Breast epithelium (tissue), 4 donors: ENCODE measurements around the gene TMEM218. TPM values are rescaled to one million over a fixed set of nuclear protein-coding genes. Genes with fewer than 3 reads are reported as not detected.

Source experiments
- DNase-seq, 2 donors: peaks; one replicate each; pipeline ENCODE4 v3.0.0-alpha.2; 2019; ENCODE audit warnings: low spot score in 2 of 2
- H3K27ac ChIP-seq, 2 donors: fragments of 200-600 bp; sonication (generic) in 1 of 2; one replicate each; pipeline ENCODE4 v1.5.1; 2016 to 2019; ENCODE audit warnings: mild to moderate bottlenecking in 1 of 2
- H3K27me3 ChIP-seq, 2 donors: fragments of 200-600 bp; sonication (generic) in 1 of 2; one replicate each; pipeline versions ENCODE4 v1.5.1 to v1.6.0; 2017 to 2019; ENCODE audit warnings: control low read depth in 1 of 2, mild to moderate bottlenecking in 1 of 2
- H3K36me3 ChIP-seq: fragments of 200-600 bp; one replicate; pipeline ENCODE4 v1.5.1; 2019
- H3K4me1 ChIP-seq, 2 donors: fragments of 200-600 bp; sonication (generic); one replicate each; pipeline ENCODE4 v1.5.1; 2016 to 2019; ENCODE audit warnings: control low read depth in 1 of 2
- H3K4me3 ChIP-seq, 3 donors: fragments of 200-600 bp; sonication (generic); 1 replicate in 2 of 3; 2 replicates in 1 of 3; pipeline ENCODE4 v1.5.1; 2016 to 2019; ENCODE audit warnings: mild to moderate bottlenecking in 3 of 3, moderate library complexity in 2 of 3
- H3K9me3 ChIP-seq, 2 donors: fragments of 200-600 bp; sonication (generic) in 1 of 2; one replicate each; pipeline ENCODE4 v1.5.1; 2016 to 2019; ENCODE audit warnings: control low read depth in 1 of 2
- POLR2A ChIP-seq: fragments of 450-650 bp; IDR thresholded peaks from one replicate; pipeline ENCODE4 v1.6.1; 2016; ENCODE audit warnings: antibody characterized with exemption, mild to moderate bottlenecking, moderate library complexity
- POLR2AphosphoS5 ChIP-seq, 3 donors: sonication (generic); formaldehyde crosslinking; IDR thresholded peaks; one replicate each; pipeline ENCODE4 v1.6.1; 2017; ENCODE audit warnings: antibody characterized with exemption in 3 of 3
- intact Hi-C: fragments of 100-400 bp; cut with DNase I; formaldehyde crosslinking; loops from one replicate; pipeline ENCODE4 v1.15.1; 2023; ENCODE audit warnings: low total_unique reads
- total RNA-seq, 3 donors: library from RNA; depleted of rRNA; stranded (reverse); fragments of >200 nt; gene quantifications; one replicate each; pipeline ENCODE4 v1.1.0, GENCODE V29; 2016
- TF ChIP-seq, protein P1 (sequence below), 3 donors: fragments of 450-650 bp; IDR thresholded peaks; one replicate each; pipeline ENCODE4 v1.5.1; 2016 to 2017; ENCODE audit warnings: antibody characterized with exemption in 3 of 3, mild to moderate bottlenecking in 3 of 3, moderate library complexity in 3 of 3

Gene TMEM218
- total RNA-seq, 3 donors from 2014 or later: 20.6 to 26.2 (median 22.4) TPM

DNA sequence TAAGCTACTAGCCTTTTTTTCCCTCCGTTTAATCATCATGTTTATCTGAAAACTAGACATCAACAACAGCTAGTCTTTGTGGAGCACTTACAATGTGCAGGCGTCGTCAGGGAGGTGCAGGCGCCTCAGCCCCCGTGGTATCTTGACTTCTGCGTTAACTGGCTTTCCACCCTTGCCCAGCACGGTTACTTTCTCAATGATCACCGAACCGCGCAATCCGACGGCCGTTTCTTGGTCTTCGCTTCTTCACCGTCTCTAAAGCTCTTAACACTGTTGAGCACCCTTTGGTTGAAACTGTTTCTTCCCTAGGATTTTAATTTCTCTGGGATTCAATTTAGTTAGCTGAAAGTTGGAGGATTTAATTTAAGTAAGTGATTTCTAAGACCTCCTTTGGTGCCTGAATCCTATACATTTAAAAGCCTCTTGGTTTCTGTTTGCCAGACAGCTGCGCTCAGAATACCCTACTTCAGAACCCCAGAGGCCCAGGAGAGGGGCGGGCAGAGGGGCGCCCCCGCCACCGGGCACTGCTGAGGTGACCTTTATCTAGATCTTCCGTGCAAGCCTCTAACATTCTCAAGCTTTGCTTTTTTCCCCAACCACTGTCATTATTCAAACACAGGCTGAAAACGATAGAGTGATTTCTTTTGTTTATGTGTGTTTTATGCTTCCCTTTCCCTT is 18.0 kb upstream of the TMEM218 start:
- no peak for DNase-seq
- Histone ChIP-seq H3K27ac (no peak overlapping the region), H3K36me3 (no peaks in the 10 kb centered on the region), H3K4me3 (no peak overlapping the region), H3K9me3 (no peaks in the 10 kb centered on the region), H3K4me1 (no peaks in the 10 kb centered on the region), H3K27me3 (peaks cover 0 to 8% of the 10 kb centered on the region in 2 donors)
- TF ChIP-seq, protein P1, sequence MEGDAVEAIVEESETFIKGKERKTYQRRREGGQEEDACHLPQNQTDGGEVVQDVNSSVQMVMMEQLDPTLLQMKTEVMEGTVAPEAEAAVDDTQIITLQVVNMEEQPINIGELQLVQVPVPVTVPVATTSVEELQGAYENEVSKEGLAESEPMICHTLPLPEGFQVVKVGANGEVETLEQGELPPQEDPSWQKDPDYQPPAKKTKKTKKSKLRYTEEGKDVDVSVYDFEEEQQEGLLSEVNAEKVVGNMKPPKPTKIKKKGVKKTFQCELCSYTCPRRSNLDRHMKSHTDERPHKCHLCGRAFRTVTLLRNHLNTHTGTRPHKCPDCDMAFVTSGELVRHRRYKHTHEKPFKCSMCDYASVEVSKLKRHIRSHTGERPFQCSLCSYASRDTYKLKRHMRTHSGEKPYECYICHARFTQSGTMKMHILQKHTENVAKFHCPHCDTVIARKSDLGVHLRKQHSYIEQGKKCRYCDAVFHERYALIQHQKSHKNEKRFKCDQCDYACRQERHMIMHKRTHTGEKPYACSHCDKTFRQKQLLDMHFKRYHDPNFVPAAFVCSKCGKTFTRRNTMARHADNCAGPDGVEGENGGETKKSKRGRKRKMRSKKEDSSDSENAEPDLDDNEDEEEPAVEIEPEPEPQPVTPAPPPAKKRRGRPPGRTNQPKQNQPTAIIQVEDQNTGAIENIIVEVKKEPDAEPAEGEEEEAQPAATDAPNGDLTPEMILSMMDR (IDR thresholded peaks at IDR 0.05): no peak
- TF ChIP-seq POLR2AphosphoS5 (IDR thresholded peaks at IDR 0.05) (no peak), POLR2A (no peak)
- intact Hi-C loops: no loop called here

DNA sequence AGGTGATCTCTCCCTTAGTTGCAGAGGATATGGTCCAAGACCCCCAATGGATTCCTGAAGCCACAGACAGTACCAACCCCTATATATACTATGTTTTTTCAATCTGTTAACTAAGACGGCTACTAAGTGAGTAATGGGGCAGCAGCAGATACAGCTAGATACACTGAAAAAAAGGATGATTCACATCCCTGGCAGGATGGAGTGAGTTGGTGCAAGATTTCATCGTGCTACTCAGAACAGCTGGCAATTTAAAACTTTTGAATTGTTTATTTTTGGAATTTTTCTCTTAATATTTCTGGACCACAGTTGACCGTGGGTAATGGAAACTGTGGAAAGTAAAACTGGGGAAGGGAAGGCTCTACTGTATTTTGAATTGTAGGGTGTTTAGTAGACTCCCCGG is 17.0 kb upstream of the TMEM218 start:
- Histone ChIP-seq H3K27ac (no peak overlapping the region), H3K36me3 (no peaks in the 10 kb centered on the region), H3K9me3 (no peaks in the 10 kb centered on the region), H3K4me3 (no peak overlapping the region), H3K27me3 (peaks cover 0 to 4% of the 10 kb centered on the region in 2 donors), H3K4me1 (no peaks in the 10 kb centered on the region)
- DNase-seq: no peak
- TF ChIP-seq POLR2AphosphoS5 (IDR thresholded peaks at IDR 0.05) (no peak), POLR2A (no peak)
- TF ChIP-seq, protein P1 (IDR thresholded peaks at IDR 0.05): no peak
- intact Hi-C loops: no loop called here

DNA sequence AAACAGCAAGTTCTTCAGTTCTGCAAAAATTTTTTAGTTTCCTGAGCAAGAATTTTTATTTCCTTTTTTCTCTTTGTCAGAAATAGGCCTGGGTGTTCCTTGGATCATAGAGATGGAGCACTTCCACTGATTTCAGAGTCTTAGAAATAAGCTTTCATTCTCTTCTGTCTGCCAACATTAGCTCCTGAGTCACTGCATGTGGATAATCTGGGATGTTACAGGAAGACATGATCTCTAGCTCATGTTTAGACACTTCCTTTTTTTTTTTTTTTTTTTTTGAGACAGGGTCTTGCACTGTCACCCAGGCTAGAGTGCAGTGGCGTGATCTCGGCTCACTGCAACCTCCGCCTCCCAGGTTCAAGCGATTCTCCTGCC is 13.2 kb upstream of the TMEM218 start:
- H3K4me1 ChIP-seq: no peaks in the 10 kb centered on the region
- TF ChIP-seq, protein P1 (IDR thresholded peaks at IDR 0.05): no peak
- TF ChIP-seq POLR2AphosphoS5 (IDR thresholded peaks at IDR 0.05) (no peak), POLR2A (no peak)
- intact Hi-C loops: no loop called here
- no peak for DNase-seq
- H3K36me3 ChIP-seq: no peaks in the 10 kb centered on the region
- no peaks in the 10 kb centered on the region for H3K9me3 ChIP-seq
- no peak overlapping the region for H3K4me3 ChIP-seq
- no peak overlapping the region for H3K27ac ChIP-seq
- peaks cover 0 to 8% of the 10 kb centered on the region in 2 donors for H3K27me3 ChIP-seq

DNA sequence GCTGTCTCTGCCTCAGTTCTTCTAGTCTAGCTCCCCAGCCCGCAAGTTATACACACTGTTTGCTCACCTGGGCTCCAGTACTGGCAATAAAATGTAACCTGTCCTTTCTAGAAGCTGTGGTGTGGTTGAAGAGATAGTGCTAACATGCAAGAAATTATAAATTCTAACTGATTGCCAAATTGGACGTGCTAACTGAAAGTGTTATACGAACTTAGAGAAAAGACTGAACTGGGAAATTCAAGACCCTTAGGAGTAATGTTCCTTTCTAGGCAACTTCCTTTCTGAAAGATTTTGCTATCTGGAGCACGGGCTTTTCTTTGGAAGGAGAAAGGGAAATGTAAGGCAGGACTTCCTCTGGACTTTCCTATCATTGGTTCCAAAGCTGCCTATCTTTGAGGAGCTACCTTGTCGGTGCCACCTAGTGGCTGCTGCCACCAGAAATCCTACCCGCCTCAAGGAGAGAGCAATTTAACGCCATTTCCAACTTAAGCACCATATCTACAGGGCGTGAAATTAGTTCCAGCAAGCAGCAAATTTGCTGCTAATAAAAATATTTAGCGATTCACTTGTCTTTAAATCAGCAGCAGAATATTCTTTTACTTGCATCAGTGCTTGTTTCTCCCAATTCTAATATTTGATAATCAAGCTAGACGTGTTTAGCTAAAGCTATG is 12.7 kb upstream of the TMEM218 start:
- no peaks in the 10 kb centered on the region for H3K9me3 ChIP-seq
- no peaks in the 10 kb centered on the region for H3K4me1 ChIP-seq
- intact Hi-C loops: no loop called here
- no peaks in the 10 kb centered on the region for H3K36me3 ChIP-seq
- no peak for DNase-seq
- no peak overlapping the region for H3K27ac ChIP-seq
- TF ChIP-seq POLR2A: no peak
- TF ChIP-seq, protein P1 (IDR thresholded peaks at IDR 0.05): peak in 1 of 3 donors; percentile 17
- peak overlapping the region in 1 of 3 donors; percentile 0 for H3K4me3 ChIP-seq
- H3K27me3 ChIP-seq: peaks cover 0 to 7% of the 10 kb centered on the region in 2 donors

DNA sequence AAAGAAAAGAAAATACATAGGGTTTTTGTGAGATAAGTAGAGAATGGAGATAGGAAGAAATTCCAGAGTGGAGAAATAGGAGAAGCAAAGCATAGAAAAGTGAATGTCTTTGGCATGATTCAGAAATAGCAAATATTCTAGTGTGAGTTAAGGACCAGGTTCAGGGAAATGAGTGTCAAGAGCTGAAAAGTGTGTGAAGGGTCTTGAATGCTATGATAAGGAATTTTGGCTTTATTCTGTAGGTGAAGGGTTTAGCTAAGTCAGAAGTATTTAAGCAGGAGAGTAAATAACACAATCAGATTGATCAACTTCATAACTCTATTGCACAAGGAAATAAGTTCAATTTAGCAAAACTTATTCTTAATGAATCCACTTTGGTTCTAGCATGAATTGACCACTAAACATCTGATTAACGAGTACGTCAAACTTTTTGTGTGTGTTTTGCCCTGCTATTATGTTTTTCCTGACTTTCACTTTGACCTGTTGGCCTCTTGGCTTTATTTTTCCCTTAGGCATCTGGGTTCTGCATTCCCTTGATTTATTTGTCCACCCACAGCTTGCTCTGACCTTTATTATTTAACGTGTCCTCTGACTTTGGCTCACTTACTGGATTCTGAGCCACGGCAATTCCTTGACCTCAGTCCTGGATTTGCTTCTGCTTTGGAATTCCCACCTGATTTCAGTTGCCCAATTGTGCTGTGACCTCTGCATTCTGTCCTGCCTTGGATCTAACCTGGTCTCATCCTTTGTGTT is 11.9 kb upstream of the TMEM218 start:
- Histone ChIP-seq H3K27me3 (peaks cover 0 to 9% of the 10 kb centered on the region in 2 donors), H3K4me1 (no peaks in the 10 kb centered on the region), H3K9me3 (no peaks in the 10 kb centered on the region), H3K4me3 (peak overlapping the region in 1 of 3 donors; percentile 0), H3K27ac (no peak overlapping the region), H3K36me3 (no peaks in the 10 kb centered on the region)
- intact Hi-C loops: no loop called here
- DNase-seq: no peak
- TF ChIP-seq POLR2AphosphoS5 (IDR thresholded peaks at IDR 0.05) (no peak), POLR2A (no peak)
- TF ChIP-seq, protein P1 (IDR thresholded peaks at IDR 0.05): no peak
